GM12873 (cell line): Measurements from ENCODE around the gene TTC24.

Experiments
- CTCF ChIP-seq: IDR thresholded peaks from 2 replicates; pipeline ENCODE4 v1.5.1; 2012; ENCODE audit warnings: low read depth, mild to moderate bottlenecking, moderate library complexity, low read length, control low read depth; ENCODE audit not compliant: insufficient read depth; ENCODE audit errors: missing control alignments

TTC24 gene

GRCh38 chr1:156539818-156540355 lies 39.6 kb upstream of the TTC24 start:
- no peak for TF ChIP-seq CTCF

GRCh38 chr1:156540955-156541354 lies 38.6 kb upstream of the TTC24 start:
- no peak for TF ChIP-seq CTCF

- TF ChIP-seq CTCF, result no peak
These were observed 36.5 kb upstream of the TTC24 start for GRCh38 chr1:156543066-156543465.

GRCh38 chr1:156544592-156545102 lies 34.9 kb upstream of the TTC24 start:
- TF ChIP-seq CTCF, result no peak

GRCh38 chr1:156546267-156546666 lies 33.3 kb upstream of the TTC24 start:
- no peak for TF ChIP-seq CTCF

- no peak for TF ChIP-seq CTCF
These were observed 32.1 kb upstream of the TTC24 start for GRCh38 chr1:156547434-156547833.

- no peak for TF ChIP-seq CTCF
These were observed 31.5 kb upstream of the TTC24 start for GRCh38 chr1:156547982-156548381.
